ENCODE data around the gene DRC3.
A peak's percentile ranks its signal among the peaks of the same experiment; 100 is the strongest.
"Not testable (repeated sequence)": the region's sequence is repeated elsewhere in the genome, so short reads cannot be mapped to it uniquely, and the experiment has no call there.

Gene DRC3

GRCh38 chr17:17972126-17972951, at the start of gene DRC3, which contains the start of gene TOM1L2:
Gene DRC3 (plus strand): TSS chr17:17972862. CDS start chr17:17977599, 4,737 bp downstream.
Gene TOM1L2 (minus strand): TSS chr17:17972400. CDS start chr17:17972313, 87 bp downstream.
- DNase-seq (ENCODE audit: low read depth in 2 of 2): peak; percentile 100

GRCh38 chr17:17924131-17924856, 48.4 kb upstream of the DRC3 start:
- no peak for DNase-seq (ENCODE audit: low read depth in 2 of 2)

GRCh38 chr17:17924857-17925250, 47.8 kb upstream of the DRC3 start:
- no peak for DNase-seq (ENCODE audit: low read depth in 2 of 2)

- no peak for DNase-seq (ENCODE audit: low read depth in 2 of 2)
These were observed 46.6 kb upstream of the DRC3 start for GRCh38 chr17:17926036-17926435.

GRCh38 chr17:17926840-17927449, 45.7 kb upstream of the DRC3 start:
- no peak for DNase-seq (ENCODE audit: low read depth in 2 of 2)

- DNase-seq (ENCODE audit: low read depth in 2 of 2): no peak
These were observed 44.0 kb upstream of the DRC3 start for GRCh38 chr17:17928398-17929287.

GRCh38 chr17:17929655-17930380, 42.8 kb upstream of the DRC3 start:
- DNase-seq (ENCODE audit: low read depth in 2 of 2): no peak

- DNase-seq (ENCODE audit: low read depth in 2 of 2): no peak
These were observed 42.0 kb upstream of the DRC3 start for GRCh38 chr17:17930674-17931073.

GRCh38 chr17:17931159-17931558, 41.5 kb upstream of the DRC3 start:
- DNase-seq (ENCODE audit: low read depth in 2 of 2): no peak

- no peak for DNase-seq (ENCODE audit: low read depth in 2 of 2)
These were observed 38.9 kb upstream of the DRC3 start for GRCh38 chr17:17933775-17934174.

GRCh38 chr17:17934214-17934613, 38.4 kb upstream of the DRC3 start:
- no peak for DNase-seq (ENCODE audit: low read depth in 2 of 2)

- DNase-seq (ENCODE audit: low read depth in 2 of 2): no peak
These were observed 37.9 kb upstream of the DRC3 start for GRCh38 chr17:17934806-17935205.

- no peak for DNase-seq (ENCODE audit: low read depth in 2 of 2)
These were observed 37.1 kb upstream of the DRC3 start for GRCh38 chr17:17935321-17936271.

GRCh38 chr17:17937201-17937853, 35.3 kb upstream of the DRC3 start:
- no peak for DNase-seq (ENCODE audit: low read depth in 2 of 2)

- DNase-seq (ENCODE audit: low read depth in 2 of 2): no peak
These were observed 34.7 kb upstream of the DRC3 start for GRCh38 chr17:17937958-17938357.

- DNase-seq (ENCODE audit: low read depth in 2 of 2): no peak
These were observed 34.1 kb upstream of the DRC3 start for GRCh38 chr17:17938388-17939107.

- DNase-seq (ENCODE audit: low read depth in 2 of 2): not testable (repeated sequence)
These were observed 32.7 kb upstream of the DRC3 start for GRCh38 chr17:17939941-17940340.

GRCh38 chr17:17940441-17940911, 32.2 kb upstream of the DRC3 start:
- no peak for DNase-seq (ENCODE audit: low read depth in 2 of 2)

Data from activated CD8-positive, alpha-beta memory T cell treated with anti-CD3 and anti-CD28 coated beads for 4 hours (primary cell).